WI38 (cell line): ENCODE results near the gene DBF4B.
"Not testable (repeated sequence)": the region's sequence is repeated elsewhere in the genome, so short reads cannot be mapped to it uniquely, and the experiment has no call there.

Experiments used
- H3K4me3 ChIP-seq: 2 replicates; pipeline ENCODE4 v1.5.1; 2011; ENCODE audit warnings: low read depth, mild to moderate bottlenecking, control low read depth, low read length
- TF ChIP-seq, protein P1 (sequence below): IDR thresholded peaks from 2 replicates; pipeline ENCODE4 v1.5.1; 2012; ENCODE audit warnings: low read depth, mild to moderate bottlenecking, control low read depth, low read length

Gene DBF4B

DNA sequence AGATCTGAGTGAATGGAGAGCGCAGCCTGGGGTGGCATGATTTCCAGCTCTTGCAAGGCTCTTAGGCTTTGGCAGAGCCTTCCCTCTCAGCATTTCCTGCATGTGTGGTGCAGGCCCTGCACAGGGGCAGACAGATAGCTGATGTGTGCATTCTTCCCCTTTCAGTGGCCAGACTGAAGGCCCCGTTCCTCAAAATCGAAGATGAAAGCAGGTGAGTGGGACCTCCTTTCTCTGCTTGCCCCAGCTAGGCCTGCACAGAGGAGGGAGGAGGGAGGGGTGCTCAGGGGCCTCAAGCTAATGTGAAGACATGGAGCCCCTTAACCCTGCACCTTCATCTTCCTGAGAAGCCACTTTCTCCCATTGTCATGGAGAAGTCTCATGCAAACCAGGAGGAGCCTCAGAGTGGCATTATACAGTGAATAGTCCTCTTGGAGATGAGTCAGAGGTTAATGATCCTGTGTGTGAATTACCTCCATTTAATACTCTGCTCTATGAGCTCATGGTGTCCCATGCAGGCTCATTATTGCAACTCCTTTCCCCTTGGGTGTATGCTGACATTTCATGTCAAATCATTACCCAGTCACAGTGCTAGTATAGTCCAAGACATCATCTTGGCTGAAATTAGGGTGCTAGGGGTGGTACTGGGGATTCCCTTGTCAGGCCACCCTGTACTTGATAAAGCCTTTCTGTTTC is 29.9 kb downstream of the DBF4B start:
- H3K4me3 ChIP-seq: no peak overlapping the region
- TF ChIP-seq, protein P1, sequence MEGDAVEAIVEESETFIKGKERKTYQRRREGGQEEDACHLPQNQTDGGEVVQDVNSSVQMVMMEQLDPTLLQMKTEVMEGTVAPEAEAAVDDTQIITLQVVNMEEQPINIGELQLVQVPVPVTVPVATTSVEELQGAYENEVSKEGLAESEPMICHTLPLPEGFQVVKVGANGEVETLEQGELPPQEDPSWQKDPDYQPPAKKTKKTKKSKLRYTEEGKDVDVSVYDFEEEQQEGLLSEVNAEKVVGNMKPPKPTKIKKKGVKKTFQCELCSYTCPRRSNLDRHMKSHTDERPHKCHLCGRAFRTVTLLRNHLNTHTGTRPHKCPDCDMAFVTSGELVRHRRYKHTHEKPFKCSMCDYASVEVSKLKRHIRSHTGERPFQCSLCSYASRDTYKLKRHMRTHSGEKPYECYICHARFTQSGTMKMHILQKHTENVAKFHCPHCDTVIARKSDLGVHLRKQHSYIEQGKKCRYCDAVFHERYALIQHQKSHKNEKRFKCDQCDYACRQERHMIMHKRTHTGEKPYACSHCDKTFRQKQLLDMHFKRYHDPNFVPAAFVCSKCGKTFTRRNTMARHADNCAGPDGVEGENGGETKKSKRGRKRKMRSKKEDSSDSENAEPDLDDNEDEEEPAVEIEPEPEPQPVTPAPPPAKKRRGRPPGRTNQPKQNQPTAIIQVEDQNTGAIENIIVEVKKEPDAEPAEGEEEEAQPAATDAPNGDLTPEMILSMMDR: no peak

- no peak overlapping the region for H3K4me3 ChIP-seq
- TF ChIP-seq, protein P1: no peak
These were observed 32.9 kb downstream of the DBF4B start for GRCh38 chr17:44741316-44741715.

GRCh38 chr17:44745301-44745700 is 36.8 kb downstream of the DBF4B start:
- H3K4me3 ChIP-seq: no peak overlapping the region

GRCh38 chr17:44745738-44746137 is 37.3 kb downstream of the DBF4B start:
- H3K4me3 ChIP-seq: not testable (repeated sequence)

More at GRCh38 chr17:44745301-44745700, 36.8 kb downstream of the DBF4B start:
- TF ChIP-seq, protein P1: no peak

GRCh38 chr17:44747566-44747965 is 39.1 kb downstream of the DBF4B start:
- H3K4me3 ChIP-seq: no peak overlapping the region
- TF ChIP-seq, protein P1: no peak

DNA sequence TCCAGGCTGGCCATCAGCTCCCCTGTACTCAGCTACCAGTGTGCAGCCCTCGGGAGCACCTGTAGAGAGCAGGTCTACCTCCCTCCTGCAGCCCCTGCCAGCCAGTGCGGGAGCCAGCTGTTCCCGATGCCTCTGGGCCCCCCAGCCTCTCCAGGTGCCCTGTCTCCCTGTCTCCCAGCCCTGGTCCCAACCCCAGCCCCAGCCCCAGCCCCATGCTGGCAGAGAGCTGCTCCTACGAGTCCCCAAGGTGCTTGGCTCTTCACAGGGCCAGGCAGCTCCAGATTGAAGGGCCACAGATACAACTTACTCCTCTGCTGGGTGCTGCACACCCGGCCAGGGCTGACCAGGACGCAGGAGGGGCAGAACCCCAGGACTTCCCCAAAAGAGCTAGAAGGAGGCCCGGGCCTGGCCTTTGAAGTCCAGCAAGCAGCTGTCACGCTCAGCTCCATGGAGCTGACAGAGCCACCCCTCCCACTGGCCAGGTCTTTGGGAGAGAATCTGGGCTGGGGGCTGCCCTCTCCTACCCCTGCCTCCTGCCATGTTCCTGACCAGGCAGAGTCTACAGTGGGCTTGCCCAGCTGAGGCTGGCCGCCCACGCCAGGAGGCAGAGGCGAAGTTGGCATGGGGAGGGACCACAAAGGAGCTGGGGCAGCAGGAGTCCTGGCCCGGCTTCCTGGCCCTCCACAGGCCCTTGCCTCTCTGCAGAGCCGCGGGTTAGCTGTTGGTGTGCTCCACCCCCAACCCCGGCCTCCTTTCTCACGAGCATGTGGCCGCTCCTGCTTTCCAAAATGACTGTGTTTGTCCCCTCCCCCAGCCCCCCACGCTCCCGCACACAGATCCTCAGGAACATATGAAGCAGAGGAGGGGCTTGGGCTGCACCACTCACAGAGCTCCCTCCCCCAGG is 40.9 kb downstream of the DBF4B start:
- TF ChIP-seq, protein P1: no peak
- no peak overlapping the region for H3K4me3 ChIP-seq

GRCh38 chr17:44749980-44750318 is 41.5 kb downstream of the DBF4B start:
- TF ChIP-seq, protein P1: no peak
- no peak overlapping the region for H3K4me3 ChIP-seq
